Endothelial cell of umbilical vein (primary cell): Measurements from ENCODE around the gene HSPA5. TPM values are rescaled to one million over a fixed set of nuclear protein-coding genes. Genes with fewer than 3 reads are reported as not detected.
"Not testable (repeated sequence)": the region's sequence is repeated elsewhere in the genome, so short reads cannot be mapped to it uniquely, and the experiment has no call there.

Source experiments
- Bru-seq: library from RNA; stranded (reverse); fragments of 400-500 nt; gene quantifications from one replicate; lab custom pipeline; 2021; lab: Mats Ljungman, UMichigan
- BruChase-seq, 2 experiments: library from RNA; stranded (reverse); fragments of 400-500 nt; gene quantifications; one replicate each; lab custom pipeline; 2021; lab: Mats Ljungman, UMichigan
- BruUV-seq: library from RNA; stranded (reverse); fragments of 400-500 nt; replicated peaks from 2 replicates; lab custom pipeline; 2021; lab: Mats Ljungman, UMichigan
- CTCF ChIA-PET: fragments of 300-600, 350-600 bp; sonication (Branson Sonifier 250); formaldehyde crosslinking; loops from one replicate; lab custom pipeline; 2021; ENCODE audit warnings: antibody characterized with exemption, inconsistent platforms; lab: Charles Lee
- POLR2A ChIA-PET: fragments of 300-600, 350-600 bp; sonication (Branson Sonifier 250); formaldehyde crosslinking; loops from one replicate; lab custom pipeline; 2021; ENCODE audit warnings: antibody characterized with exemption, inconsistent platforms; lab: Charles Lee
- DNase-seq: peaks from one replicate; pipeline ENCODE4 v3.0.0-alpha.2; 2011; ENCODE audit warnings: low read depth, low spot score
- FAIRE-seq: peaks from 2 replicates; lab custom pipeline; 2011; peaks lifted over from hg19 to GRCh38; lab: Jason Lieb, UNC
- H2AFZ ChIP-seq: 2 replicates; pipeline ENCODE4 v1.6.0; 2012; ENCODE audit warnings: low read depth, low read length, control low read depth, inconsistent platforms
- H3K27ac ChIP-seq: 2 replicates; pipeline ENCODE4 v1.5.1; 2011; ENCODE audit warnings: low read depth, mild to moderate bottlenecking, control low read depth, low read length, moderate library complexity; ENCODE audit not compliant: insufficient read depth
- H3K27me3 ChIP-seq, 2 experiments: 2 replicates each; pipeline versions ENCODE4 v1.6.0 to v1.6.1; 2011; ENCODE audit warnings: low read length in 2 of 2, mixed read lengths in 1 of 2; ENCODE audit not compliant: control insufficient read depth in 2 of 2, insufficient read depth in 2 of 2
- H3K36me3 ChIP-seq, 2 experiments: 2 replicates in 1 of 2; 3 replicates in 1 of 2; pipeline ENCODE4 v1.5.1; 2011; ENCODE audit warnings: low read length in 2 of 2, mild to moderate bottlenecking in 1 of 2, moderate library complexity in 1 of 2; ENCODE audit not compliant: control insufficient read depth in 2 of 2, insufficient read depth in 2 of 2; ENCODE audit errors: extremely low read depth in 1 of 2
- H3K4me1 ChIP-seq: 3 replicates; pipeline ENCODE4 v1.5.1; 2011; ENCODE audit warnings: mild to moderate bottlenecking, low read length; ENCODE audit not compliant: control insufficient read depth, insufficient read depth; ENCODE audit errors: extremely low read depth
- H3K4me2 ChIP-seq: 2 replicates; pipeline ENCODE4 v1.6.1; 2011; ENCODE audit warnings: low read length, control low read depth, mixed read lengths; ENCODE audit not compliant: insufficient read depth
- H3K4me3 ChIP-seq, 3 experiments: fragments of 200-600 bp in 1 of 3; sonication (generic), shearing (Covaris generic) in 1 of 3; replicated peaks in 1 of 3; 2 replicates each; pipeline ENCODE4 v1.5.1; 2011 to 2016; ENCODE audit warnings: control low read depth in 3 of 3, low read length in 3 of 3, mild to moderate bottlenecking in 2 of 3, inconsistent platforms in 1 of 3, low read depth in 1 of 3, moderate library complexity in 1 of 3; ENCODE audit not compliant: insufficient read depth in 1 of 3
- H3K79me2 ChIP-seq: 2 replicates; pipeline ENCODE4 v1.6.0; 2012; ENCODE audit warnings: low read length, inconsistent platforms; ENCODE audit not compliant: control insufficient read depth, insufficient read depth
- H3K9ac ChIP-seq: replicated peaks from 2 replicates; pipeline ENCODE3; 2011; ENCODE audit warnings: low read length, control low read depth; ENCODE audit not compliant: insufficient read depth; ENCODE audit errors: extremely low read depth
- H3K9me1 ChIP-seq: replicated peaks from 3 replicates; pipeline ENCODE4 v1.6.0; 2011; ENCODE audit warnings: mild to moderate bottlenecking, low read length; ENCODE audit not compliant: control insufficient read depth, insufficient read depth; ENCODE audit errors: extremely low read depth
- H3K9me3 ChIP-seq: replicated peaks from 2 replicates; pipeline ENCODE4 v1.5.1; 2012; ENCODE audit warnings: low read length, inconsistent platforms; ENCODE audit not compliant: control insufficient read depth, insufficient read depth
- H4K20me1 ChIP-seq: replicated peaks from 2 replicates; pipeline ENCODE3; 2011; ENCODE audit warnings: mild to moderate bottlenecking, low read length; ENCODE audit not compliant: control insufficient read depth, insufficient read depth; ENCODE audit errors: extremely low read depth
- CTCF ChIP-seq, 2 donors: IDR thresholded peaks; 1 replicate in 1 of 2; 2 replicates in 1 of 2; pipeline ENCODE4 v1.5.1; 2011; ENCODE audit warnings: low read length in 2 of 2, mild to moderate bottlenecking in 2 of 2, moderate library complexity in 2 of 2, control low read depth in 1 of 2, inconsistent platforms in 1 of 2, low read depth in 1 of 2; ENCODE audit not compliant: insufficient read depth in 1 of 2; ENCODE audit errors: extremely low read depth in 1 of 2
- EZH2 ChIP-seq: IDR thresholded peaks from 2 replicates; pipeline ENCODE4 v1.6.1; 2012; ENCODE audit warnings: borderline replicate concordance, low read depth, mild to moderate bottlenecking, moderate library complexity, low read length, inconsistent platforms; ENCODE audit not compliant: severe bottlenecking
- FOS ChIP-seq: IDR thresholded peaks from 2 replicates; pipeline ENCODE4 v1.6.1; 2011; ENCODE audit warnings: mild to moderate bottlenecking, low read length, moderate library complexity, borderline replicate concordance; ENCODE audit not compliant: insufficient read depth
- MAX ChIP-seq: IDR thresholded peaks from 2 replicates; pipeline ENCODE4 v1.6.1; 2011; ENCODE audit not compliant: insufficient read depth, insufficient read length
- MYC ChIP-seq: IDR thresholded peaks from one replicate; pipeline ENCODE4 v1.6.1; 2011; ENCODE audit warnings: mild to moderate bottlenecking, low read depth, low read length
- POLR2A ChIP-seq: IDR thresholded peaks from 2 replicates; pipeline ENCODE4 v1.6.1; 2012; ENCODE audit warnings: low read depth, mild to moderate bottlenecking, control low read depth, low read length
- POLR2AphosphoS5 ChIP-seq: IDR thresholded peaks from 2 replicates; pipeline ENCODE4 v1.6.1; 2012; ENCODE audit warnings: low read depth, mild to moderate bottlenecking, control low read depth, low read length, moderate library complexity; ENCODE audit not compliant: insufficient read depth
- dilution Hi-C: fragments of 300-500 bp; cut with MboI; formaldehyde crosslinking; loops from one replicate; pipeline ENCODE4 v1.15.0; 2019; ENCODE audit warnings: low sequenced_read_pairs; ENCODE audit not compliant: extremely low pct_ligation_motif_present
- intact Hi-C: fragments of 100-400 bp; cut with micrococcal nuclease; formaldehyde crosslinking; loops from one replicate; pipeline ENCODE4 v1.10.0; 2022
- long read RNA-seq: library from polyadenylated mRNA; stranded (forward); transcript quantifications from one replicate; pipeline ENCODE4 v2.0.0, GENCODE V29; 2021
- polyA minus RNA-seq, 3 experiments: library from RNA; depleted of rRNA, polyadenylated mRNA; stranded (reverse); fragments of >200 nt; gene quantifications; 1 replicate in 1 of 3; 2 replicates in 2 of 3; pipeline ENCODE4 v1.2.3, GENCODE V29; 2011
- polyA plus RNA-seq, 4 experiments: library from polyadenylated mRNA; depleted of rRNA in 3 of 4; stranded (reverse) in 3 of 4; unstranded in 1 of 4; fragments of >200 nt; gene quantifications; 2 replicates each; pipeline versions ENCODE4 v1.2.1 to v1.2.3, GENCODE V29; 2011 to 2012; ENCODE audit warnings: missing spikeins in 1 of 4
- total RNA-seq: library from RNA; stranded (reverse); gene quantifications from 2 replicates; pipeline ENCODE4 v1.2.3, GENCODE V29; 2021

The HSPA5 gene
- total RNA-seq (514 and 538 TPM in 2 replicates), polyA plus RNA-seq (189 and 247 TPM in 2 replicates), polyA minus RNA-seq (317 and 322 TPM in 2 replicates), Bru-seq, nascent RNA (percentile 99 among the genes with signal in this experiment), BruChase-seq, experiment 1, labeled RNA remaining after a 6-hour chase (percentile 100 among the genes with signal in this experiment), BruChase-seq, experiment 2, labeled RNA remaining after a 2-hour chase (percentile 100 among the genes with signal in this experiment)
- 275 and 318 TPM in 2 replicates for polyA plus RNA-seq (2011; cell fraction: cytosol; rRNA removed)
- polyA plus RNA-seq (2011; cell fraction: nucleus; rRNA removed): 277 and 455 TPM in 2 replicates
- polyA plus RNA-seq (2012): 581 and 662 TPM in 2 replicates
- 152 TPM for polyA minus RNA-seq (2011; cell fraction: cytosol; rRNA and poly(A)+ RNA removed)
- 137 and 160 TPM in 2 replicates for polyA minus RNA-seq (2011; cell fraction: nucleus; rRNA and poly(A)+ RNA removed)
- long read RNA-seq, transcript HSPA5-201 (8 exons, 3,908 nt): major isoform, 2,108 of 2,334 reads
- long read RNA-seq, partial matches to known transcripts: 84 of 2,334 reads
- long read RNA-seq, other reads (novel, unspliced or antisense): 142 of 2,334 reads

GRCh38 chr9:125241000-125241862 is at the start of gene HSPA5:
TSS of gene HSPA5 (minus strand) at chr9:125241343. CDS start at chr9:125241126, 217 bp downstream.
- Histone ChIP-seq H2AFZ (peak within 1 kb of the TSS; percentile 10), H3K4me1 (peaks cover 43% of the 10 kb centered on the region), H3K9me3 (no peaks in the 10 kb centered on the region), H3K9me1 (no peaks in the 10 kb centered on the region), H3K4me2 (peak within 1 kb of the TSS; percentile 93), H3K79me2 (peaks cover 49% of the 10 kb centered on the region), H3K27ac (peak within 1 kb of the TSS; percentile 89), H3K4me3 (peak within 1 kb of the TSS; percentile 77 to 97 (median 96)), H3K27me3 (no peaks in the 10 kb centered on the region), H4K20me1 (peaks cover 9% of the 10 kb centered on the region), H3K9ac (peak within 1 kb of the TSS; percentile 94), H3K36me3 (peaks cover 18 to 26% of the 10 kb centered on the region in 2 experiments)
- ChIA-PET CTCF (interaction anchor here (0.6 to 1.3 kb wide), 8 partner anchors 19 to 379 kb away, joined by 3 to 5 read pairs (median 3); partner anchors contain the start of genes ARPC5L, GAPVD1 and RPL35), POLR2A (interaction anchor here (0.6 to 2.0 kb wide), 20 partner anchors 8 to 1477 kb away, joined by 3 to 13 read pairs (median 4); partner anchors contain the start of genes GAPVD1 and RPL35)
- dilution Hi-C loops (no loop called here), intact Hi-C loops (loop anchor here (1.0 to 5.0 kb wide), 6 partner anchors 20 to 469 kb away; partner anchors contain the start of genes ARPC5L, GAPVD1, GOLGA1 and NR6A1)
- TSS peak; percentile 55 for BruUV-seq
- FAIRE-seq: peak; percentile 92
- DNase-seq: peak; percentile 100
- TF ChIP-seq EZH2 (no peak), MYC (no peak), MAX (no peak), POLR2A (peak; percentile 100), FOS (no peak), CTCF (IDR thresholded peaks at IDR 0.05; ENCODE audit: extremely low read depth in 1 of 2, insufficient read depth in 1 of 2, low read depth in 1 of 2, low read length in 2 of 2) (peak in 1 of 2 donors; percentile 22), POLR2AphosphoS5 (peak; percentile 100)

- FAIRE-seq, H3K27me3 ChIP-seq, H3K36me3 ChIP-seq, H3K4me2 ChIP-seq, H4K20me1 ChIP-seq, dilution Hi-C loops, BruUV-seq, H2AFZ ChIP-seq, H3K9ac ChIP-seq, H3K4me3 ChIP-seq, H3K9me1 ChIP-seq, H3K4me1 ChIP-seq, DNase-seq, CTCF ChIA-PET, H3K27ac ChIP-seq, intact Hi-C loops, POLR2A ChIA-PET, H3K9me3 ChIP-seq: not testable (repeated sequence)
- peaks cover 63% of the 10 kb centered on the region for H3K79me2 ChIP-seq
Observed at GRCh38 chr9:125286935-125287433, 45.8 kb upstream of the HSPA5 start.
